Panc1 (cell line): ENCODE results near the gene FZD7. TPM values are rescaled to one million over a fixed set of nuclear protein-coding genes. Genes with fewer than 3 reads are reported as not detected.

ENCODE experiments used
- ATAC-seq: fragments of 200-7000 bp; cut with Tn5 transposase; 2 replicates; pipeline ENCODE4 v1.9.1; 2020; ENCODE audit warnings: mild to moderate bottlenecking, moderate library complexity
- Bru-seq: library from RNA; stranded (reverse); fragments of 400-500 nt; gene quantifications from one replicate; lab custom pipeline; 2021; lab: Mats Ljungman, UMichigan
- BruChase-seq, 2 experiments: library from RNA; stranded (reverse); fragments of 400-500 nt; gene quantifications; one replicate each; lab custom pipeline; 2021; lab: Mats Ljungman, UMichigan
- BruUV-seq: library from RNA; stranded (reverse); fragments of 400-500 nt; replicated peaks from 2 replicates; lab custom pipeline; 2021; lab: Mats Ljungman, UMichigan
- CTCF ChIA-PET: fragments of 300-600 bp; sonication (Branson Sonifier 250); formaldehyde crosslinking; loops from one replicate; lab custom pipeline; 2022; ENCODE audit warnings: antibody characterized with exemption; lab: Charles Lee
- POLR2A ChIA-PET: fragments of 300-600 bp; sonication (Branson Sonifier 250); formaldehyde crosslinking; loops from one replicate; lab custom pipeline; 2022; ENCODE audit warnings: antibody characterized with exemption; lab: Charles Lee
- DNase-seq: peaks from one replicate; pipeline ENCODE4 v3.0.0-alpha.2; 2010; ENCODE audit warnings: low read depth, low spot score
- H3K27ac ChIP-seq: 2 replicates; pipeline ENCODE4 v1.5.1; 2011; ENCODE audit warnings: mild to moderate bottlenecking, low read length, inconsistent platforms
- H3K27me3 ChIP-seq: fragments of 200-500 bp; sonication (Bioruptor generic); 2 replicates; pipeline ENCODE4 v1.6.0; 2014; ENCODE audit warnings: low read length, inconsistent platforms; ENCODE audit not compliant: control insufficient read depth, insufficient read depth
- H3K36me3 ChIP-seq: fragments of 200-500 bp; sonication (Bioruptor generic); 2 replicates; pipeline ENCODE4 v1.5.1; 2014; ENCODE audit warnings: inconsistent platforms, mild to moderate bottlenecking, low read length, moderate library complexity; ENCODE audit not compliant: control insufficient read depth, insufficient read depth
- H3K4me1 ChIP-seq: 2 replicates; pipeline ENCODE4 v1.5.1; 2011; ENCODE audit warnings: inconsistent platforms, mild to moderate bottlenecking, low read length, moderate library complexity; ENCODE audit not compliant: control insufficient read depth, insufficient read depth
- H3K4me3 ChIP-seq, 2 experiments: 2 replicates each; pipeline ENCODE4 v1.5.1; 2011 to 2012; ENCODE audit warnings: low read depth in 2 of 2, low read length in 2 of 2, mild to moderate bottlenecking in 2 of 2, inconsistent platforms in 1 of 2, moderate library complexity in 1 of 2
- H3K9me3 ChIP-seq: fragments of 200-500 bp; sonication (Bioruptor generic); 2 replicates; pipeline ENCODE4 v1.5.1; 2014; ENCODE audit warnings: low read depth, mild to moderate bottlenecking, inconsistent platforms, low read length, moderate library complexity; ENCODE audit not compliant: control insufficient read depth, insufficient read depth
- POLR2AphosphoS5 ChIP-seq: IDR thresholded peaks from 2 replicates; pipeline ENCODE4 v1.6.1; 2012; ENCODE audit warnings: mild to moderate bottlenecking, low read depth, low read length, moderate library complexity
- SIN3A ChIP-seq: IDR thresholded peaks from 2 replicates; pipeline ENCODE4 v1.6.1; 2012; ENCODE audit warnings: low read depth, mild to moderate bottlenecking, low read length, moderate library complexity, borderline replicate concordance; ENCODE audit not compliant: insufficient read depth
- TCF7L2 ChIP-seq: IDR thresholded peaks from 2 replicates; pipeline ENCODE4 v1.6.1; 2011; ENCODE audit warnings: mild to moderate bottlenecking, low read depth, low read length, inconsistent platforms
- in situ Hi-C: cut with HindIII; loops from 2 replicates; pipeline ENCODE4 v1.10.0; 2016; ENCODE audit warnings: low sequenced_read_pairs, low pct_unique_long_range_greater_than_20kb
- intact Hi-C: fragments of 100-400 bp; cut with micrococcal nuclease; formaldehyde crosslinking; loops from one replicate; pipeline ENCODE4 v1.10.0; 2022; ENCODE audit not compliant: unreplicated experiment
- long read RNA-seq: library from polyadenylated mRNA; unstranded; transcript quantifications from one replicate; pipeline ENCODE4 v2.0.0, GENCODE V29; 2021; ENCODE audit not compliant: unreplicated experiment
- polyA plus RNA-seq: library from polyadenylated mRNA; unstranded; fragments of >200 nt; gene quantifications from one replicate; pipeline ENCODE4 v1.2.1, GENCODE V29; 2012; ENCODE audit warnings: missing spikeins; ENCODE audit not compliant: insufficient read length
- total RNA-seq: library from RNA; stranded (reverse); gene quantifications from one replicate; pipeline ENCODE4 v1.2.1, GENCODE V29; 2021; ENCODE audit not compliant: unreplicated experiment
- TF ChIP-seq, protein P1 (sequence below), 2 experiments: IDR thresholded peaks; 2 replicates each; pipeline ENCODE4 v1.6.1; 2011 to 2012; ENCODE audit warnings: low read depth in 2 of 2, control low read depth in 1 of 2, low read length in 1 of 2, mild to moderate bottlenecking in 1 of 2, moderate library complexity in 1 of 2; ENCODE audit not compliant: insufficient read depth in 1 of 2
- TF ChIP-seq, protein P2 (sequence below): fragments of 450-650 bp; IDR thresholded peaks from 2 replicates; pipeline ENCODE4 v1.5.1; 2017; ENCODE audit warnings: mild to moderate bottlenecking

Gene FZD7
- total RNA-seq = 38.1 TPM
- 46.7 TPM for polyA plus RNA-seq
- percentile 85 among the genes with signal in this experiment for Bru-seq, nascent RNA
- BruChase-seq, experiment 1, labeled RNA remaining after a 2-hour chase = percentile 99 among the genes with signal in this experiment
- percentile 94 among the genes with signal in this experiment for BruChase-seq, experiment 2, labeled RNA remaining after a 6-hour chase
- long read RNA-seq, transcript FZD7-201 (1 exons, 3,859 nt) = major isoform, 131 of 131 reads
- long read RNA-seq, partial matches to known transcripts = 0 of 131 reads
- long read RNA-seq, other reads (novel, unspliced or antisense) = 0 of 131 reads

DNA sequence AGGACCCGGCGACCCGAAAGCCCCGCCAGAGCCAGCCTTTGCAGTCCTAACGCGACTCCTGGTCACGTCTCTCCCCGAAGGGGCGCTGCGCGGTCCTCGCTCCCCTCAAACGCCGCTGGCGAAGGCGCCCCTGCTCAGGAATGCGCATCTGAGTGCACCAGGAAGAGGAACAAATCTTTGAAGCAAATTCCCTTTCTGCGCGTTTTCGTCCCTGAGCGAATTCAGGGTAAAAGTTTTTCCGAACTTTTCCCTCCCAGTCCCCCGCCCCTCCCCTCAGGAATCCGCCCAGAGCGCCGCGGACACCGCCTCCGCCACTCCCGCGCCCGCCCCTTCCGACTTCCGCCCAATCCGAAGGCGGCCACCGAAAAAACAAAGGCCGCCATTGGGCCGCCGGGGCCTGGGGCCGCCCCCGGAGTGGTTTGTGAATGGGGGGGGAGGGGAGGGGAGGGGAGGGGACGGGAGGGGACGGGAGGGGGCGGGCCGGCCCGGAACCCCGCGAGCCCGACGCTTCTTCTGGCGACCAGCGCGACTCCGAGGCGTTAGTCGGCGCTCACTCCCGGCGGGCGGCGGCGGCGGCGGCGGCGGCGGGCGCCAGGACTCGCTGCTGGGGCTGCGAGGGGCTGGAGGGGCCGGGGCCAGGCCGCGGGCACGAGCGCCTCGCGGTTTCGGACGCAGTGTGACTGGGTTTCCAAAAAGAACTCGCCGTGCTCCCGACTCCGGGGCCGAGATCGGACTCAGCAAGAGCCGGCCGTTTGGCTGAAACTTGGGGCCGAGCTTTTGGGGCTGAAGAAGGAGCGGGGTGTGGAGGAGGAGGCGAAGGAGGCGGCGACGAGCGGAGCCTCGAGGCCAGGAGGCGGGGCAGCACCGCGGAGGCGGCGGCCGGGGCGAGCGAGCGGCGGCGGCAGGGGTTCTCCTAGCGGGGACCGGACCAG lies at the start of gene FZD7:
Gene FZD7, plus strand, starts transcription at position 539 of the 932 bp plus-strand sequence. CDS start 793 bp downstream, outside the sequence.
- CTCF ChIA-PET = no interaction called here
- in situ Hi-C loops = no loop called here
- Histone ChIP-seq H3K4me3 (peak within 1 kb of the TSS; percentile 67 to 92), H3K9me3 (no peaks in the 10 kb centered on the region), H3K27me3 (no peaks in the 10 kb centered on the region), H3K4me1 (peaks cover 19% of the 10 kb centered on the region), H3K36me3 (no peaks in the 10 kb centered on the region; the same call in 1 of the 2 replicates), H3K27ac (peak within 1 kb of the TSS; percentile 87)
- intact Hi-C loops = loop anchor here (2.0 to 10.0 kb wide), 3 partner anchors 145 to 239 kb away; no protein-coding TSS in a partner anchor
- ATAC-seq (peak; percentile 89), DNase-seq (peak; percentile 45)
- TF ChIP-seq SIN3A (peak; percentile 63; the same call in 1 of the 2 replicates), POLR2AphosphoS5 (0 out of 2 replicates have a peak, but pooled peaks have one; percentile 24)
- TF ChIP-seq, protein P1, sequence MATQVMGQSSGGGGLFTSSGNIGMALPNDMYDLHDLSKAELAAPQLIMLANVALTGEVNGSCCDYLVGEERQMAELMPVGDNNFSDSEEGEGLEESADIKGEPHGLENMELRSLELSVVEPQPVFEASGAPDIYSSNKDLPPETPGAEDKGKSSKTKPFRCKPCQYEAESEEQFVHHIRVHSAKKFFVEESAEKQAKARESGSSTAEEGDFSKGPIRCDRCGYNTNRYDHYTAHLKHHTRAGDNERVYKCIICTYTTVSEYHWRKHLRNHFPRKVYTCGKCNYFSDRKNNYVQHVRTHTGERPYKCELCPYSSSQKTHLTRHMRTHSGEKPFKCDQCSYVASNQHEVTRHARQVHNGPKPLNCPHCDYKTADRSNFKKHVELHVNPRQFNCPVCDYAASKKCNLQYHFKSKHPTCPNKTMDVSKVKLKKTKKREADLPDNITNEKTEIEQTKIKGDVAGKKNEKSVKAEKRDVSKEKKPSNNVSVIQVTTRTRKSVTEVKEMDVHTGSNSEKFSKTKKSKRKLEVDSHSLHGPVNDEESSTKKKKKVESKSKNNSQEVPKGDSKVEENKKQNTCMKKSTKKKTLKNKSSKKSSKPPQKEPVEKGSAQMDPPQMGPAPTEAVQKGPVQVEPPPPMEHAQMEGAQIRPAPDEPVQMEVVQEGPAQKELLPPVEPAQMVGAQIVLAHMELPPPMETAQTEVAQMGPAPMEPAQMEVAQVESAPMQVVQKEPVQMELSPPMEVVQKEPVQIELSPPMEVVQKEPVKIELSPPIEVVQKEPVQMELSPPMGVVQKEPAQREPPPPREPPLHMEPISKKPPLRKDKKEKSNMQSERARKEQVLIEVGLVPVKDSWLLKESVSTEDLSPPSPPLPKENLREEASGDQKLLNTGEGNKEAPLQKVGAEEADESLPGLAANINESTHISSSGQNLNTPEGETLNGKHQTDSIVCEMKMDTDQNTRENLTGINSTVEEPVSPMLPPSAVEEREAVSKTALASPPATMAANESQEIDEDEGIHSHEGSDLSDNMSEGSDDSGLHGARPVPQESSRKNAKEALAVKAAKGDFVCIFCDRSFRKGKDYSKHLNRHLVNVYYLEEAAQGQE (IDR thresholded peaks at IDR 0.05; ENCODE audit: insufficient read depth in 1 of 2, low read depth in 2 of 2, low read length in 1 of 2) = no peak; a peak in 1 of 4 replicates
- TF ChIP-seq, protein P2, sequence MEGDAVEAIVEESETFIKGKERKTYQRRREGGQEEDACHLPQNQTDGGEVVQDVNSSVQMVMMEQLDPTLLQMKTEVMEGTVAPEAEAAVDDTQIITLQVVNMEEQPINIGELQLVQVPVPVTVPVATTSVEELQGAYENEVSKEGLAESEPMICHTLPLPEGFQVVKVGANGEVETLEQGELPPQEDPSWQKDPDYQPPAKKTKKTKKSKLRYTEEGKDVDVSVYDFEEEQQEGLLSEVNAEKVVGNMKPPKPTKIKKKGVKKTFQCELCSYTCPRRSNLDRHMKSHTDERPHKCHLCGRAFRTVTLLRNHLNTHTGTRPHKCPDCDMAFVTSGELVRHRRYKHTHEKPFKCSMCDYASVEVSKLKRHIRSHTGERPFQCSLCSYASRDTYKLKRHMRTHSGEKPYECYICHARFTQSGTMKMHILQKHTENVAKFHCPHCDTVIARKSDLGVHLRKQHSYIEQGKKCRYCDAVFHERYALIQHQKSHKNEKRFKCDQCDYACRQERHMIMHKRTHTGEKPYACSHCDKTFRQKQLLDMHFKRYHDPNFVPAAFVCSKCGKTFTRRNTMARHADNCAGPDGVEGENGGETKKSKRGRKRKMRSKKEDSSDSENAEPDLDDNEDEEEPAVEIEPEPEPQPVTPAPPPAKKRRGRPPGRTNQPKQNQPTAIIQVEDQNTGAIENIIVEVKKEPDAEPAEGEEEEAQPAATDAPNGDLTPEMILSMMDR = peak; percentile 37
- BruUV-seq = no TSS peak
- POLR2A ChIA-PET = no interaction called here

DNA sequence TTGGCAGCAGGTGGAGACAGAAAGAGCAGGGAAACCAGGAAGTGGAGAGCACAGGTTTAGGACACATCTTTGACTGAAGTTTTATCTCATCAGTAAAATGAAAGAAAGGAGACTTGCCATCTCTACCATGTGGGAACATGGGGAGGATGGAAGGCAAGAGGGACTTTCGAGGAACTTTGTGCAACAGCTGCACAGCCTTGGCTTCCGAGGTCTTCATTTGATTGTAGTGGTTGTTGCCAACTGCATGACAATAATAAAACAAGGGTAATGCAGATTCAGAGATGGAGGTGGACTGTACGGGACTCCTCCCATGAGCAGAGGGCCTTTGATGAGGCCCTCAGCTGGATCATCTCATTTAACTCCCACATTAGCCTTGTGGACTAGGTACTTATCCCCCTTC lies 49.3 kb upstream of the FZD7 start:
- ATAC-seq = no peak
- Histone ChIP-seq H3K9me3 (no peaks in the 10 kb centered on the region), H3K27me3 (no peaks in the 10 kb centered on the region), H3K4me1 (no peaks in the 10 kb centered on the region), H3K36me3 (no peaks in the 10 kb centered on the region), H3K27ac (no peak overlapping the region), H3K4me3 (no peak overlapping the region)
- TF ChIP-seq, protein P2 = no peak
- no peak for TF ChIP-seq POLR2AphosphoS5
- no peak for TF ChIP-seq TCF7L2
- TF ChIP-seq SIN3A = no peak
- TF ChIP-seq, protein P1 (IDR thresholded peaks at IDR 0.05; ENCODE audit: insufficient read depth in 1 of 2, low read depth in 2 of 2, low read length in 1 of 2) = no peak
- ChIA-PET POLR2A (no interaction called here), CTCF (no interaction called here)
- DNase-seq = no peak
- BruUV-seq = no TSS peak
- intact Hi-C loops = no loop called here
- in situ Hi-C loops = no loop called here
